RWPE1 (cell line): Measurements from ENCODE around the gene SEC14L5.
A peak's percentile ranks its signal among the peaks of the same experiment; 100 is the strongest.
"Not testable (repeated sequence)": the region's sequence is repeated elsewhere in the genome, so short reads cannot be mapped to it uniquely, and the experiment has no call there.

ENCODE experiments used
- CTCF ChIA-PET: fragments of 350-600 bp; sonication (Branson Sonifier 250); formaldehyde crosslinking; extraction: SDS; loops from one replicate; lab custom pipeline; 2021; lab: Yijun Ruan, JAX
- POLR2A ChIA-PET: fragments of 400-600 bp; formaldehyde crosslinking; extraction: SDS; loops from one replicate; lab custom pipeline; 2020; ENCODE audit warnings: antibody characterized with exemption; ENCODE audit not compliant: low non-redundant PET; lab: Yijun Ruan, JAX
- DNase-seq: peaks from one replicate; pipeline ENCODE4 v3.0.0; 2012; ENCODE audit warnings: low spot score
- H3K27ac ChIP-seq: fragments of 450-650 bp; 2 replicates; pipeline ENCODE4 v1.5.1; 2017
- CTCF ChIP-seq: fragments of 450-650 bp; conservative IDR thresholded peaks from 2 replicates; pipeline ENCODE4 v1.5.1; 2017; ENCODE audit warnings: low read depth, mild to moderate bottlenecking

Gene SEC14L5

GRCh38 chr16:4927661-4928060 lies 30.5 kb upstream of the SEC14L5 start:
- peak overlapping the region; percentile 100 for H3K27ac ChIP-seq
- TF ChIP-seq CTCF: no peak
- CTCF ChIA-PET: no interaction called here
- no peak for DNase-seq
- POLR2A ChIA-PET: no interaction called here

GRCh38 chr16:4928227-4928626 lies 29.9 kb upstream of the SEC14L5 start:
- ChIA-PET CTCF (no interaction called here), POLR2A (no interaction called here)
- no peak for TF ChIP-seq CTCF
- peak overlapping the region; percentile 100 for H3K27ac ChIP-seq
- DNase-seq: no peak

GRCh38 chr16:4929619-4930018 lies 28.5 kb upstream of the SEC14L5 start:
- DNase-seq, POLR2A ChIA-PET, CTCF ChIA-PET: not testable (repeated sequence)
- H3K27ac ChIP-seq: peak overlapping the region; percentile 100

- no peak for TF ChIP-seq CTCF
- POLR2A ChIA-PET: no interaction called here
- no peak for DNase-seq
- CTCF ChIA-PET: no interaction called here
- peak overlapping the region; percentile 100 for H3K27ac ChIP-seq
Measured at GRCh38 chr16:4931381-4931780, 26.7 kb upstream of the SEC14L5 start.

- ChIA-PET CTCF (interaction anchor here (0.8 kb wide), 1 partner anchor 57 kb away, joined by 3 read pairs; no protein-coding TSS in a partner anchor), POLR2A (no interaction called here)
- DNase-seq: no peak
- peak overlapping the region; percentile 100 for H3K27ac ChIP-seq
- no peak for TF ChIP-seq CTCF
Measured at GRCh38 chr16:4933433-4933832, 24.7 kb upstream of the SEC14L5 start.

GRCh38 chr16:4933871-4934395 lies 24.2 kb upstream of the SEC14L5 start:
- no peak for TF ChIP-seq CTCF
- POLR2A ChIA-PET: no interaction called here
- CTCF ChIA-PET: interaction anchor here (0.8 kb wide), 1 partner anchor 58 kb away, joined by 3 read pairs; no protein-coding TSS in a partner anchor
- DNase-seq: no peak
- H3K27ac ChIP-seq: peak overlapping the region; percentile 100

GRCh38 chr16:4934591-4934990 lies 23.5 kb upstream of the SEC14L5 start:
- POLR2A ChIA-PET: no interaction called here
- no peak for TF ChIP-seq CTCF
- no peak for DNase-seq
- CTCF ChIA-PET: no interaction called here
- peak overlapping the region; percentile 100 for H3K27ac ChIP-seq
